Astrocyte of the cerebellum (primary cell): ENCODE results near the gene ADGRD1.

Source experiments
- DNase-seq: peaks from one replicate; pipeline ENCODE4 v3.0.0-alpha.2; 2011; ENCODE audit warnings: low read depth
- H3K4me3 ChIP-seq: 2 replicates; pipeline ENCODE4 v1.5.1; 2011; ENCODE audit warnings: mild to moderate bottlenecking, low read depth, low read length, moderate library complexity
- in situ Hi-C: cut with HindIII; loops from 2 replicates; pipeline ENCODE4 v1.10.0; 2017; ENCODE audit warnings: low sequenced_read_pairs
- TF ChIP-seq, protein P1 (sequence below): IDR thresholded peaks from 2 replicates; pipeline ENCODE4 v1.5.1; 2012; ENCODE audit warnings: low read length, low read depth, moderate library complexity, mild to moderate bottlenecking; ENCODE audit errors: missing control alignments

ADGRD1 gene

DNA sequence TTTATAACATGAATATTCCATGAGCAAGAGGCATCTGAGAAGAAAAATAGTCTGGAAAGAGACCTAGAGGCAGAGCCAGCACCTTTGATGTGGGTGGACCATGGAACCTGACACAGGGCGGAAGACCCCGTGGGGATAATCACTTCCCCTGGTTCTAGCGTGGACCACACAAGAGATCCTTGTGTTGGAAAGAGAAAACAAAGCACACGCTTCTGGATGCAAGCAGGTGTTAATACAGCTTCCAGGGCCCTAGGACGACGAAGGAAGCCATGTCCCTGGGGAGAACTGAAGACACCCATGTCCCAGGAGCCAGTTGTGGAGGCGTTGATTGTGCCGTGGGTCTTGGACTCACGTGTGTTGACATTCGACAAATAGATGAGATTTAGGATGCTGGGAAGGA lies 102.9 kb downstream of the ADGRD1 start:
- no peak for DNase-seq
- in situ Hi-C loops, result no loop called here
- no peak overlapping the region for H3K4me3 ChIP-seq
- TF ChIP-seq, protein P1, sequence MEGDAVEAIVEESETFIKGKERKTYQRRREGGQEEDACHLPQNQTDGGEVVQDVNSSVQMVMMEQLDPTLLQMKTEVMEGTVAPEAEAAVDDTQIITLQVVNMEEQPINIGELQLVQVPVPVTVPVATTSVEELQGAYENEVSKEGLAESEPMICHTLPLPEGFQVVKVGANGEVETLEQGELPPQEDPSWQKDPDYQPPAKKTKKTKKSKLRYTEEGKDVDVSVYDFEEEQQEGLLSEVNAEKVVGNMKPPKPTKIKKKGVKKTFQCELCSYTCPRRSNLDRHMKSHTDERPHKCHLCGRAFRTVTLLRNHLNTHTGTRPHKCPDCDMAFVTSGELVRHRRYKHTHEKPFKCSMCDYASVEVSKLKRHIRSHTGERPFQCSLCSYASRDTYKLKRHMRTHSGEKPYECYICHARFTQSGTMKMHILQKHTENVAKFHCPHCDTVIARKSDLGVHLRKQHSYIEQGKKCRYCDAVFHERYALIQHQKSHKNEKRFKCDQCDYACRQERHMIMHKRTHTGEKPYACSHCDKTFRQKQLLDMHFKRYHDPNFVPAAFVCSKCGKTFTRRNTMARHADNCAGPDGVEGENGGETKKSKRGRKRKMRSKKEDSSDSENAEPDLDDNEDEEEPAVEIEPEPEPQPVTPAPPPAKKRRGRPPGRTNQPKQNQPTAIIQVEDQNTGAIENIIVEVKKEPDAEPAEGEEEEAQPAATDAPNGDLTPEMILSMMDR, result no peak

DNA sequence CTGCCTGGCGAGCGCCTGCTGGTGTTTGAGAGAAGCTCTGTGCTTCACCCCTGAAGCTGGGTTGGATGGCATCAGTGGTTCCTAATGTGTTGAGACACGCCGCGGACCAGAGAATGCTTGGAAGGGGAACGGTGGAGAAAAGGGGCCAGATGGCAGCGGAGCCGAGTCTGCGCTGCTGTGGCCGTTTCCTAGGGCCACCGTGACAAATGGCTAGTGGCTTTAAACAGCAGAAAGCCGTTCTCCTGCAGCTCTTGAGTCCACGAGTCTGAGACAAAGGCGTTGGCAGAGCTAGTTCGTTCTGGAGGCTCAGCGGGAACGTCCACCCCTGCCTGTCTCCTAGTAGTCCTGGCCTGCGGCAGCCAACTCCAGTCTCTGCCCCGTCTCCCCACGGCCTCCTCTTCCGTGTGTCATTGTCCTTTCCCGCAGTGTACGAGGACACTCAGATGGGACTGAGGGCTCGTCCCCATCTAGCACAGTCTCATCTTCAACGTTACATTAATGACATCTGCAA lies 103.6 kb downstream of the ADGRD1 start:
- DNase-seq, result no peak
- in situ Hi-C loops, result no loop called here
- TF ChIP-seq, protein P1, result no peak
- H3K4me3 ChIP-seq, result no peak overlapping the region

DNA sequence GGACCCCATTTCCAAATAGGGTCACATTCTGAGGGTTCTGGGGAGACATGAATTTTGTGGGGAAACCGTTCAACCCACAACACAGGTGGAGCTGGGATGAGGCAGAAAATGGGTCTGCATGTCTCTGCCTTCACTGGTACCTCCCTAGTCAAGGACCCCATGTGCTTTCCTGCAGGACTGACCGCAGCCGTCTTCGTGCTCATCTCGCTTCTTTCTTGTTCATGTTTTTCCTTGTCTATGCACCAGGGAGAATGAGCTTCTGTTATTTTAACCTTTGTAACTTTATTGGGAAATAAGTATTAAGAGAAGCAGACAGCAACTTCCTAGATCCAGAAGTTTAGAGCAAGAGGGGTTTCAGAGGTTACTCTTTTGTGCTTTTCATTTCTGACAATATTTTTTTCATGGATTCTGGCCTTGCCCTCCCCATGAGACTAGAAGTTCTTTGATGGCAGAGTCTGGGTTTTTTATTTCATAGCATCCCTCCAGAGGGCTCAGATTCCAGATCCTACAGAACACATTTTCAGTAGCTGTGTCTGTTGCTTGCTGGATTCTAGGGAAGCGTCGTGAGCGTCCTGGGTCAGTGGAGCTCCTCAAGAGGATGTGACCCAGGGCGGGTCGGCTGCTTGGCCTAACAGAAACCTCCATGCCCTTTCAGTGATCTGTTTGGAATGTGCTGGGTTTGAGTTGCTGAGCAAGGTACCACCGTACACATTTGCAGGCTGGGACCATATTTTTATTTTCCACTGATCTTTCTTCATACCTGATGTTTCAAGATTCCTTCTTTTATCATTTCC lies 104.2 kb downstream of the ADGRD1 start:
- TF ChIP-seq, protein P1, result no peak
- in situ Hi-C loops, result no loop called here
- DNase-seq, result no peak

DNA sequence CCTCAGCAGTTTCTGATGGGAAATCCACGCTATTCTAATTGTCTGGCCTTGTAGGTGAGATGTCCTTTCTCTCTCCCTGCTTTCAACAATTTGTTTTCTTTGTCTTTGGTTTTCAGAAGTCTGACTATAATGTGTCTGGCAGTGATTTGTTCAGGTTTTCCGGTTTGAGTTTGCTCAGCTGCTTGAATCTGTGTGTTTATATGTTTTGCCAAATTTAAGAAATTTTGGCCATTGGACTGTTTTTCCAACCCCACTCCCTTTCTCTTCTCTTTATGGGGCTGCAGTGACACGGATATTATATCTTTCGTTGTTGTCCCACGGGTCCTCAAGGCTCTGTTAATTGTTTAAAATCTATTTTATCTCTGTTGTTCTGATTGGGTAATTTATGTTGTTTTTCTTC lies 105.0 kb downstream of the ADGRD1 start:
- in situ Hi-C loops, result no loop called here
- TF ChIP-seq, protein P1, result no peak
- H3K4me3 ChIP-seq, result no peak overlapping the region
- DNase-seq, result no peak

More for the DNA sequence above, 104.2 kb downstream of the ADGRD1 start:
- no peak overlapping the region for H3K4me3 ChIP-seq

DNA sequence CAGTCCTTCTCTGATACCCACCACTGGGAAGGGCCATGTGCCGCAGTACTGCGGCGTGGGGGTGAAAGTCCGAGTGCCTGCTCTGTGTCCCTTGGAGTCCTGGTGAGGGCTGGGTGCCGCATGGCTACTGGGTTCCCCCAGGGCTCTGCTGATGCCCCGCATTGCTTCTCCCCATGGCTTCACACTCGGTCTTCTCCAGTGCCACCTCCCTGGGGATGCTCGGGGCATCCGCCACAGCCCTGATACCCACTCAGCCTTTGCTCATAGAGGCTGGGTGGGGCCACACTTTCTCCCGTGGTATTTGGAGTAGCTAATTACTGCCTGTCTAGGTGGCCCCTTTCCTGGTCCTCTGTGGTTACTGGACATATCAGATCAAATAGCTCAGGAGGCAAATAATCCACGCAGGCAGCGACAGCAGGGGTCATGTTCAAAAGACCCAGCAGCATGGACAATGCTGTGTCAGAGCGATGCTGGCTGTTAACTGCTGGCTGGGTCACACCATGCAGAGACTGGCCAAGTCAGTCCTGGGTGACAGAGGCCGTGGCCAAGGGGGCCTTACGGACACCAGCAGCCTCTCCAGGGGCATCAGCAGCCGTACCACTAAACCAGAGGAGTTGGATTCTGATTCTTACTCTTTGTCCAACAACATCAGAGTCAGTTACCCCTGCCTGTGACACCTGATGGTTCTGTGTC lies 106.5 kb downstream of the ADGRD1 start:
- in situ Hi-C loops, result no loop called here
- no peak overlapping the region for H3K4me3 ChIP-seq
- no peak for DNase-seq
- TF ChIP-seq, protein P1, result no peak

DNA sequence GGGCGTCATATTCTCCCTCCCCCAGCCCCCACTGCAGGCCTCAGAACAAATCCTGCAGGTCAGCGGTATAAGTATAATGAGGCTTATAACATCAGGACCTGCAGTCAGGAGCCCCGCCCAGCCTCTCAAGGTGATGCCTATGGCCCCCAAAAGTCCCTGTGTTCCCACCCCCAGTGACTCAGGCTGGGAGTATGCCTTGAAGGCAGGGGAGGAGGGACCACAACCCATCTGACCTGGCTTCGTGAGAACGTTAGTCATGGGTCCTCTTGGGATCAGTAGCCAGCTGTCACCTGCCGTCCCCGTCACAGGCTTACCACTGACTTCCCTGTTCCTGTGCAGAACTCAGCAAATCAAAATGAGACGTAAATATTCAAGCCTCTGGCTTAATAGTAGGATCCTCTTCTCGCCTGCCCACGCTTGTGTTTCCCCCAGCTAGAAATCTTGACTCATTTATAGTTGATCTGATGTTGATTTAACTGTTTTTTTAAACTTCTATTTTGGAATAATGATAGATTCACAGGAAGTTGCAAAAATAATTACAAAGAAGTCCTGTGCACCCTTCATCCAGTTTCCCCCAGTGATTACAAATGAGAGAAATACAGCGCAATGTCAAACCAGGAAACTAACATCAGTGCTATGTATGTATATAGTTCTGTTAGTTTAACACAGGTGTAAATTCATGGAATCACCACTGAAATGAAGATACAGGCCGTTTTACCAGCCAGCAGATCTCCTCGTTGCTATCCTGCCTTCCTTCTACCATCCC lies 107.5 kb downstream of the ADGRD1 start:
- TF ChIP-seq, protein P1, result no peak
- no peak overlapping the region for H3K4me3 ChIP-seq
- no peak for DNase-seq
- in situ Hi-C loops, result no loop called here
